HG03280 (cell line): ENCODE measurements around the gene KLHL29.

Source experiments
- ATAC-seq: cut with Tn5 transposase; IDR thresholded peaks from one replicate; pipeline ENCODE4 v1.9.1; 2021; ENCODE audit warnings: mild to moderate bottlenecking, moderate library complexity; ENCODE audit not compliant: unreplicated experiment

KLHL29 gene

GRCh38 chr2:23586741-23587306 lies 201.8 kb downstream of the KLHL29 start:
- no peak for ATAC-seq

GRCh38 chr2:23587341-23587880 lies 202.4 kb downstream of the KLHL29 start:
- no peak for ATAC-seq

DNA sequence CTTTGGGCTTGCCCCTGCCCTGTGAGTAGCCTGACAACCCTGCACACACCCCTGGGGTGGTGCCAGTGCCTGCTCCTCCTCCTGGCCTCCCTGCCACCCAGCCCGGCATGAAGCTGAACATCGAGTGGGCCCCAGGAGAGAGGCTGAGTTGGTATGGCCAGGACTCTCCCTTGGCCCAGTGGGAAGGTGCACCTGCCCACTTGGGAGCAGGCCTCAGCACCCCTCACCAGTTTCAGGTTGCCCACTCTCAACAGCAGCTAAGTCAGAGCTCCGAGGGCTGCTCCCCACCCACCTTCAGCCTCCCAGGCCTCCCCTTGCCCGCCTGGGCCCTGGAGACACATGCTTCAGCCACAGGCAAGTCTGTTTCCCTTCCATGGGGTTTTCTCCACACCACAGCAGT lies 203.1 kb downstream of the KLHL29 start:
- ATAC-seq: no peak

DNA sequence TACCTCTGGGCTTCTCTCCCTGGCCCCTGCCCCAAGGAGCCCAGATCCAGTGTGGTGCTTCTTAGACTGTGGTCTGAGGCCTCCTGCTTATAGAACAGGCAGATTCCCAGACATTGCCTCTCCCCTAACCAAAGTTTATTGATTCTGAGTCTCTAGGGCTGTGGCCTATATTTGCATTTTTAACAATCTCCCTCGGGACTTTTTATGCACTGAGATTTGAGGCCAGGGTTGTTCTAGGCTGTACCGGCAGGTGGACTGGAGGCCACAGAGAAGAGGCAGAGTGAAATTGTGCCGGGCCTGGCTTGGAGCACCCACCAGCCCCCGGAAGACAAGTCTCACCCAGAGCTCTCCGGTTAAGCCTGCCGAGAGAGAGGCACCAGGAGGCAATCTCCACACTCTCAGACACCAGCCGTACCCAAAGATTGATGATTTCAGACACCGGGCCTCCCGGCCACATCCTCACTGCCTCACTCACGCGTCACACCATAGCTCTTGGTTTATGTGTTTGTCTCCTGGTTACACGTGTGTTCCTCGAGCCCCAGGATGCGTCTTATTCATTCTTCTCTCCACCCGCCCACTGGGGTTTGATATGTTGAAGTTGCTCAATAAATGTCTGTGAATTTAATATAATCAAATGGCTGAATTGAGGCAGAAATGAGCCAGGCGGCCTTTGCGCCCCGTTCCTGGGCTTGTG lies 203.7 kb downstream of the KLHL29 start:
- ATAC-seq: no peak

DNA sequence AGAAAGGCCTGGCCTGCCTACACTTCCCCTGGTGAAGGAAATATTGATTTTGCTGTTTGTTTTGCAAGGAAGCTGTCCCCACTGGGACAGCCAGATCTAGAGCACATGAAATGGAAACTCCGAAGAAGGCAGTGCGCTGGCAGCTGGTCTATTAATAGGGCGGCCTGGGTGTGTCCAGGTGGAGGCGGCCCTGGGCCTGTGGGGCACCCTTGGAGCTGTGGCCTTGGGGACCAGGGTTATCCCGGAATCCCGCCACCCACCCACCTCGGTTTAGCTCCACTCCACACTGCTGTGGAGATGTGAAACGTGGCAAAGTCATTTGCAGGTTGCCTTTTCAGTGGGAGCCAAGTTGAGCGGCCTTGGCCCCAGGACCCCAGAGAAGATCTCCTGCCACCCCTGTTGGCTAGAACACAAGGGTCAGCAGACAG lies 204.3 kb downstream of the KLHL29 start:
- no peak for ATAC-seq

DNA sequence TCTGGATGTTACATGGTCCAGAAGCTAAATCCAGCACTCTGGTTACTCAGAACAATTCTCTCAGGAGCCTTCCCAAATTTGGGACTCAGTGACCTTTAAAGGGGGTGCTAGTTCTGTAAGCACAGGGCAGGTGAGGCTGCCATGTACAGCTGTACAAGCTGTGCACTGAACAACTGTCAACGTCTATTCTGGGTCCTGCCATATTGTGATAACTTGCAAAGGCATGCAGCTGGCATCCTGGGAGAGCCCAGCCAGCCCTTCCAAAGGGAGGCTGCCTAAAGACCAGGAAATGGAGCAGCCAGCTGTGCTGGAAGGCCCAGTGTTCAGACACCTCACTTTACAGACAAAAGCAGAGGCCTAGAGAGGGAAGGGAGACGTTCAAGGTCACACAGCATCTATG lies 204.8 kb downstream of the KLHL29 start:
- ATAC-seq: no peak

DNA sequence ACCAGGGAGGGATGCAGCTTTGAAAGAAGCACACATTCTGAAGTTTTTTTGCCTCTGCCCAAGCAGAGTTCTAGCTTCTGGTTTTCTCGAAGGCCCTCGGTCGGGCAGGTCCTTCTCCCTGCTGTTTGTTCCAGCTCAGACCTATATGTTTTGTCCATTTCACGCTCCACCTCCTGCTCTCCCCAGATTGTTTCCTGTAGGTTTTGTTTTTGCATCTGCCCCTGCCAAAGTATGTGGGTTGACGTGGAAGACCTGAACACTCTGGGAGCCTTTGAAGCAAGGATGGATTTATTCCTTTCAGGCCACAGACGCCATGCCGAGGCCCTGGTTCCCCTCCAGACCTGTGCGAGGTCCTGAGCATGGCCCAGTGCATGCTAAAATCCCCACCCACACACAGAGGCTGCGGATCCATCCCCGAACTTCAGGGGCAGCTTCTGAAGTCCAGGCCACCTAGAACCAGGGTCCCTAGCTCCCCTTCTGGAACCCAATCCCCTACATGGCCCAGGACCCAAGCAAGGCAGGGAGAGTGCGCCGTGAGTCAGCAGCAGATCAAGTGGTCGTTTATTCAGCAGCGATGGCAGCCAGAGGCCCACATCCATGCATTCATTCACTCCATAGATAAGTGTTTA lies 205.4 kb downstream of the KLHL29 start:
- no peak for ATAC-seq

DNA sequence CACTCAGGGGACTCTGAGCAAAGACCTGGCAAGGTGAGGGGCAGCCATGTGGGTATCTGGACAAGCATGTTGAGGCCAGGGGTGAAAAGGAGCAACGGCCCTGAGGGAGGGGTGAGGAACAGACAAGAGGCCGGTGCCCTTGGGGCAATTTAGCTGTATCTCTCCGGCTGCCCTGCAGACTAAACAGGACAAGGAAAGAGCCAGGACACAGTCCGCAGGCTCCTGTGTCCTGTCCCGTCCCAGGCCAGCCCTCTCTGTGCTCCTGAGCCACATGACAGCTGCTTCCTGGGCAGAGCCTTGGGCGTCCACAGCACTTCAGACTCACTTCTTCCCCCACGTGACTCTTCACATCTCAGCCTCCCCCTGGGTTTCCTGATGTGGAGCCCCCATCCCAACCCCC lies 206.1 kb downstream of the KLHL29 start:
- ATAC-seq: no peak

DNA sequence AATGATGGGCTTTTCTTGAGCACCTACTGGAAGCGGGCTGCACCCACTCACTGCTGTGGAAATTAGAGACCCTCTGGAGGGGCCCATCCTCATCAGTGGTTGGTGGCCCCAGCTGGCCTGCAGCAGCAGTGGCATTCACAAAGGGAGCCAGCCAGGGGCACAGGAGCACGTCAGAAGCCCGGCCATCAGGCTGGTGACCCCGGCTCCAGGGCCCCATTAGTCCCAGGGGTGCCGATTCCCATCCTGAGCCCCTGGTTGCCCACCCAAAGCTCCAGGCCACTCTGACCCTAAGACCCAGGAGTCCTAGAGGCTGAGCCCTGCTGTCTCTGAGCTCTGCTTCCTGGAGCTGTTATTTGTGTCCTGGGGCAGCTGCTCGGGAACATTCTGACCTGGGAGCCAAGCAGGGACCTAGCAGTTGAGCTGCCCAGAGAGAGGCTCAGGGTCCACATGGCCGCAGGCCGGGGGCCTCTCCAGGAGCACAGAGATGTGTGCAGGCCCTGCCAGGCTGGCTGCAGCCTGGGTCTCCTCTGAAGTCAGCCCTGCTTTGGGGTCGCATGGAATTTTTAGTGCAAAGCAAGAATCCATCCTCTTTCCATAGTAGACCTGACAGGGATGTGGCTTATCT lies 207.2 kb downstream of the KLHL29 start:
- ATAC-seq: no peak

DNA sequence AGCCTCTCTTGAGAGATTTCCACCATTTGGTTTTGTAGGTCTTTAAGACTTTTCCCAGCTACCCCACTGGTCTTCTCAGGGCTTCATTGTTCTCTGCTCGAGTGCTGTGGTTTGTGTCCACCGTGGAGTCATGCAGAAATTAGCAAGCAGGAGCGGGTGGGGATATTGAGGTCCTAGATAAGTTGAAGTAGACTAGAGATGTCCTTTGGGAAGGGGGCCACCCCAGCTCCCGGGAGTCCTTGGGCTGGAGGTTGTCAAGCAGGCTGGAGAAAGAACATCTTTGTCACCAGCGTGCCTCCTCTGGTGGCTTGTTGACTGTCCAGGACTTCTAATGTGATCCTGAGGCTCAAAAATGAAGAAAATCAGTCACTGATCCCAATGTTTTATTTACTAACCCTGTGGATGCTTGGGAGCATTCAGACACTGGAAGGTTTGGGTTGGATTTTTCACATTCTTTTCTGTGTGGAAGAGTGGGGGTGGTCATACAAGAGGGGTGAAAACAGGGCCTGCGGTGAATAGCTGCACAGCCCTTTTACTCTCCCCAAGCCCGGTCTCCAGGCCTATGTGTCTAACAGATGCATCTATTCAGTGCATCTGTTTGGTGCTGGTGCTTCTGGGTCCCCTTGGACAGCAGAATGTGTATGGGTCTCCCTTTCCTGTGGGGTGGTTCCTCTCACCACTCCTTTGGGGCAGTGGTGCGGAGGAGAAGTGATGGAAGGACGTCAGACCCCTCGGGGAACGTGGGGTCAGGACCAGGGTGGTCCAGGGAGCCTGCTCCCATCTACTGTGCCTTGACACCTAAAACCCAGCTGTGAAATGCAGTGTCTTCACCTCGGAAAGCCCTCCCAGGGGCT lies 208.1 kb downstream of the KLHL29 start:
- no peak for ATAC-seq

DNA sequence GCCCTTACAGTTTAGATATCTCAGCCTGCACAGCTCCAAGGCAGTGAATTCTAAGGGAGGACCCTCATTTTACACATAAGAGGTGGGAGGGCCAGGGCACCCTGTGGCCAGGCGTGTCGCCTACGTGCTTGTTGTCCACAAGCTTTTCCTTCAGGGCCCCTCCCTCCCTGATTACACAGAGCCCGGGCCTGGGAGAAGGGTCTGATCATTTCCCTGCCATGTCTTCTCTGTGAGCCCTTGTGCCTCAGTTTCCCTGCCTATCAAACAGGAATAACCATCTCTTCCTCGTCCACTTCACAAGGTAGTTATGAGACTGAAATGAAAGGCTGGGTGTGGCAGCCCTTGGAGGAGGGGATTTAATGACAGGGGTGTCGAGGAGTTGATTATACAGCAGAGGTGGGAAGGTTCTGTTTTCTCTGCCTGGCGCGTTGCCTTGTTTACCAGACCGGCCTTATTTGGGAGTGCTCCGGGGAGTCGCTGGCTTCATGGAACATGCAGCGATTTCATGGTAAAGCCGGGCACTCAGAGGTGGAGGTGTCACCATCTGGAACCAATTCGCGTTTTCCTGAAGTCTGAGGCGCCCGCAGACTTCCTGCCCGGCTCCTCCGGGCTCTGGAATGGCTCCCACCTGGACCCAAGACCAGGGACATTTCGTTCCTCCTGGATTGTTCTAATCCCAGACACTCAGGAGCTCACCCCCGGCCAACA lies 208.9 kb downstream of the KLHL29 start:
- ATAC-seq: no peak

DNA sequence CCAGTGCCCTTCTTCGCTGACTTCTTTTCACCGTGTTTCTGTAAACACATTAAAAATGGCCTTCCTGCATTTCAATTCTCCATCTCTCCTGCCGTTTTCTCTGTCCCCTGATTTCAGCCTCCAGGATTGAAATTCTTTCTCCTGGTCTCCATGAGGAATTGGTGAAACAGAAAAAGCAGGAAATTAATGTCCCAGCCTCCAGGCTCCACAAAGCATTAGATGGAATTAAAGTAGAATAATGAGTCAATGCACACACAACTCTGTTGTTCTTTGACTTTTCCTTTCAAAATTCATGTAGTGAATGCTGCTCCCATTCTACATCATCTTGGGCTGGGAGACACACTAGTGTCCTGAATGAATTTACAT lies 209.5 kb downstream of the KLHL29 start:
- no peak for ATAC-seq

DNA sequence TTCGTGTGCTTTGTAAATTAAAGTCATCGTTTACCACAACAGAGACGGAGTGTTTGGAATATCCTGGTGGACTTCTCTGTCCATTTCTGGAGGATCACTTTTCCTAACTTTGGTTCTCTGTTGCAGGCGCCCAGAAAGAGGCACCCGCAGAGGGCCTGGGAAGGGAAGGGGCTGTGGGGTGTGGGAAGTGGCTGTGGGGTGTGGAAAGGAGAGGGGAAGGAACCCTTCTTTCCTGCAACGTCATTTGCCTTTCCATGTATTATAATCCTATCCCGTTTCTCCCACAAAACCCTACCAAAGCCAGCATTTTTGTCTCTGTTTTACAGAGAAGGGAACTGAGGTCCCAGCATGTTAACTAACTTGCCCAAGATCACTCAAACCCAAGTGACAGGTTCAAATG lies 210.0 kb downstream of the KLHL29 start:
- no peak for ATAC-seq

DNA sequence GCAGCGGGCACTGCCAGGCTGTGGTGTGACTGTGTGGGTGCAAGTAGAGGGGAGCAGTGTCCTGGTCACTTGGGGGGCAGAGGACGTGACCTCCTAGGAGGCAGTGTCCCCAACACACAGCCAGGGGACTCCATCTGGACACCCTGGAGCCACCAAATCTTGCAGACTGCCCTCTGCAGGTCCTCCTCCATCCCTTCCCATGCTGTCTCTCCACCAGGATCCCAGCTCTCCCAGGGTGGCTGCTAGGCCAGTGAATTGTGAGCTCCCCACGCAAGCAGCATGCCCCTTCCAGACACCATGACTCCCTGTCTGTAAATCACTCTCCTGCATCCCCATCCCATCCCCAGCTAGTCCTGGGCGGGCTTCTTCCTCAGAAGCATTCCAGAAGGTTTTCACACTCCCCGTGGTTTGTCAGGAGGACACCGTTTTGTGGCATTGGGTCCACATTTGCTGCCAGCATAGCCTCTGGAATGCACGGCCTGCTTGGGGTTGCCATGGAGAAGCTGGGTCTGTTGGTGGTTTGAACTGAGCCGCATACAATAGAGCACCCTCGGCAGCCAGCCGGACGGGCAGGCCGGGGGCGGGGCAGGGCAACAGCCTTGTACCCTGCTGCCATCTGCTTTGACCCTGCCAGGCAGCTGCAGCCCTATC lies 210.7 kb downstream of the KLHL29 start:
- ATAC-seq: no peak

DNA sequence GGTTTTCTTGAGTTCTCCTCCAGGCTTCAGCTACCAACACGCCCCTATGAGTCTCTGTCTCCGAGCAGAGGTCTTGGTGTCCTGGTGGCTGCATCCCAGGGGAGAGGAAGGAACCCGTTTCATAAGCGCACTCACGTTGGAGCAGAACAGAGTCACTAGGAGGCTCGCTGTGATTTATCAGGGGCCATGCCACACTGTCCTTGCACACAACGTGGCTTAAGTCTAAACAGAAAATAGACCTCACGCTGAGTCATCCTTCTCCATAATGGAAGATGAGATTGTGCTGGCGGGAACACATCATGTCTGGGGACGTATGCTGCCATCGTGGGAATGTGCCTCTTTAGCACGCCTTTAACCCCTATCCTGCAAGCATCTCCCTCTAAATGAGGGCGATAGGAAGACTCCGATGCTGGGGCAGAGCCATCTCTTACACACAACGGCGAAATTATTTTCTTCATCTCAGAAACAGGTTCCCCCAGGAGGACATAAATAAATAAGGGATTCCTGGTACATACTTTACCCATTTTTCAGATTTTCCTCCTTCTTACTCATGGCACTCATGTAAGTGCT lies 211.4 kb downstream of the KLHL29 start:
- ATAC-seq: no peak

DNA sequence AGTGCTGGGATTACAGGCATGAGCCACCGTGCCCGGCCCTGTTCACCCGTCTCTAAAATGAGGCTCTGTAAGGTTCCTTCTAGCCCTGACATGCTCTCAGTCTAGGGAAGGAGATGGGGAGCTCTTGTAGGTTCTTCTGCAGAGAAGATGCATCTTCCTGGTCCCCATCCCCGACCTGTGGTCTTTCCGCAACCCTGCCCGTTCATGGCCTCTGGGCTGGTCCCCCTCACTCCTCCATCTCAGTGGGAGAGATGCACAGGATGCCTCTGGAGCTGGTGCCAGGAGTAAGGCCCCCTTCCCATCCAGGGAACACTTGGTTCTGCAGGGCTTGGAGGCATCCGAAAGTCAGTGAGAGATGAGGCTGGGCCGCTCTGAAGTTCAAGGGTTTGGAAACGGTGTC lies 212.7 kb downstream of the KLHL29 start:
- ATAC-seq: no peak

GRCh38 chr2:23599006-23599405 lies 214.0 kb downstream of the KLHL29 start:
- no peak for ATAC-seq

GRCh38 chr2:23599667-23600066 lies 214.7 kb downstream of the KLHL29 start:
- ATAC-seq: no peak

DNA sequence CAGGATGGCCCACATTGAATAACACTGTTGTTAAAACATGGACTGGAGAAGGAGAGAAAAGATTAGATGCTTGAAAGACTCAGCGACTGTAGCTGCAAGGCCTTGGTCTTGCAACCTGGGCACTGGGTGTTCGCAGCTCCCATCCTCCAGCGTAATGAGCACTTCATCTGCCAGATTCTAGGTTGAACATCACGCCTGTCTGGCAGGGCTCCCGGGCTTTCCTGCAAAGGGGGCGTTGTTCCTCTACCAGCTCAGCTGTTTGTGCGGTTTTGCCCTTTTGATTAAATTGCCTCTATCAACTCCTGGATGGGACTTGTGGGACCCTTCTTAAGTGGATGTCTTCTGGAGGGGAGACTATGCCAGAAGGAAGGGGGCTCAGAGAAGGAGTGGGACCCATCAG lies 215.4 kb downstream of the KLHL29 start:
- ATAC-seq: no peak
